B cell (primary cell): ENCODE measurements around the gene RPL13A. TPM values are rescaled to one million over a fixed set of nuclear protein-coding genes. Genes with fewer than 3 reads are reported as not detected.

Experiments used
- ATAC-seq: fragments of 200-7000 bp; cut with Tn5 transposase; one replicate; pipeline ENCODE4 v1.10.0; 2021; ENCODE audit warnings: low read depth, mild to moderate bottlenecking, moderate number of reproducible peaks, moderate library complexity
- CTCF ChIA-PET: fragments of 350-600 bp; sonication (Branson Sonifier 250); formaldehyde crosslinking; loops from one replicate; lab custom pipeline; 2021; ENCODE audit warnings: antibody characterized with exemption, inconsistent platforms; lab: Charles Lee
- POLR2A ChIA-PET: fragments of 350-600 bp; sonication (Branson Sonifier 250); formaldehyde crosslinking; loops from one replicate; lab custom pipeline; 2021; ENCODE audit warnings: antibody characterized with exemption; lab: Charles Lee
- DNase-seq: peaks from one replicate; pipeline ENCODE4 v3.0.0; 2013
- H2AFZ ChIP-seq: 2 replicates; pipeline ENCODE4 v1.6.1; 2012; ENCODE audit warnings: mild to moderate bottlenecking, low read depth, low read length; ENCODE audit not compliant: insufficient read depth, poor library complexity, severe bottlenecking
- H3K27ac ChIP-seq, 2 donors: 1 replicate in 1 of 2; 2 replicates in 1 of 2; pipeline ENCODE4 v1.5.1; 2012 to 2013; ENCODE audit warnings: low read length in 2 of 2, mild to moderate bottlenecking in 2 of 2, moderate library complexity in 1 of 2
- H3K27me3 ChIP-seq, 4 experiments: fragments of 200-600 bp in 1 of 4; sonication (generic) in 1 of 4; replicated peaks in 1 of 4; 1 replicate in 2 of 4; 2 replicates in 2 of 4; pipeline versions ENCODE4 v1.6.1 to v1.7.0; 2013 to 2016; ENCODE audit warnings: low read length in 3 of 4, mild to moderate bottlenecking in 2 of 4, mixed read lengths in 1 of 4, moderate library complexity in 1 of 4; ENCODE audit not compliant: insufficient read depth in 4 of 4, control insufficient read depth in 3 of 4; ENCODE audit errors: control extremely low read depth in 1 of 4
- H3K36me3 ChIP-seq, 2 experiments: replicated peaks in 1 of 2; 1 replicate in 1 of 2; 2 replicates in 1 of 2; pipeline versions ENCODE4 v1.6.1 to v1.7.1; 2013; ENCODE audit warnings: low read length in 1 of 2; ENCODE audit not compliant: insufficient read depth in 2 of 2, control insufficient read depth in 1 of 2; ENCODE audit errors: control extremely low read depth in 1 of 2, extremely low read depth in 1 of 2
- H3K4me1 ChIP-seq, 2 donors: fragments of 200-600 bp in 1 of 2; sonication (generic) in 1 of 2; 1 replicate in 1 of 2; 2 replicates in 1 of 2; pipeline versions ENCODE4 v1.5.1 to v1.6.1; 2013 to 2017; ENCODE audit warnings: low read length in 2 of 2; ENCODE audit not compliant: control insufficient read depth in 2 of 2, insufficient read depth in 2 of 2
- H3K4me2 ChIP-seq: replicated peaks from 2 replicates; pipeline ENCODE3; 2012; ENCODE audit warnings: mild to moderate bottlenecking, low read depth, low read length; ENCODE audit not compliant: poor library complexity, severe bottlenecking
- H3K4me3 ChIP-seq, 5 experiments: fragments of 200-600 bp in 1 of 5; sonication (generic) in 1 of 5; 1 replicate in 3 of 5; 2 replicates in 2 of 5; pipeline versions ENCODE4 v1.5.1 to v1.7.0; 2011 to 2016; ENCODE audit warnings: low read length in 4 of 5, mild to moderate bottlenecking in 4 of 5, low read depth in 2 of 5, control low read depth in 1 of 5, moderate library complexity in 1 of 5; ENCODE audit not compliant: insufficient read depth in 1 of 5; ENCODE audit errors: control extremely low read depth in 1 of 5, extremely low read depth in 1 of 5
- H3K79me2 ChIP-seq: fragments of 200-600 bp; sonication (generic); one replicate; pipeline ENCODE4 v1.6.0; 2016; ENCODE audit warnings: low read length; ENCODE audit not compliant: control insufficient read depth, insufficient read depth
- H3K9ac ChIP-seq: fragments of 200-600 bp; sonication (generic); 2 replicates; pipeline ENCODE4 v1.6.1; 2017; ENCODE audit warnings: mild to moderate bottlenecking, low read length, moderate library complexity
- H3K9me3 ChIP-seq, 3 donors: one replicate each; pipeline versions ENCODE4 v1.6.1 to v1.7.1; 2013; ENCODE audit warnings: low read length in 2 of 3; ENCODE audit not compliant: control insufficient read depth in 2 of 3, insufficient read depth in 1 of 3; ENCODE audit errors: control extremely low read depth in 1 of 3
- H4K20me1 ChIP-seq: 2 replicates; pipeline ENCODE4 v1.6.0; 2012; ENCODE audit warnings: mild to moderate bottlenecking, low read length; ENCODE audit not compliant: insufficient read depth, control insufficient read depth, poor library complexity, severe bottlenecking
- H3K27ac Mint-ChIP-seq: one replicate; pipeline ENCODE4 v1.8.0; 2021; ENCODE audit warnings: mixed read lengths
- H3K27me3 Mint-ChIP-seq: one replicate; pipeline ENCODE4 v1.8.0; 2021; ENCODE audit warnings: mixed read lengths
- H3K4me1 Mint-ChIP-seq: one replicate; pipeline ENCODE4 v1.8.0; 2021; ENCODE audit warnings: mixed read lengths
- H3K4me3 Mint-ChIP-seq: one replicate; pipeline ENCODE4 v1.8.0; 2021; ENCODE audit warnings: mixed read lengths
- H3K9me3 Mint-ChIP-seq: one replicate; pipeline ENCODE4 v1.8.0; 2022; ENCODE audit warnings: mixed read lengths; ENCODE audit not compliant: insufficient read depth
- CTCF ChIP-seq: fragments of 200-600 bp; IDR thresholded peaks from one replicate; pipeline ENCODE4 v1.8.0; 2022; ENCODE audit warnings: antibody characterized with exemption, mild to moderate bottlenecking
- EZH2 ChIP-seq: IDR thresholded peaks from 2 replicates; pipeline ENCODE4 v1.6.1; 2012; ENCODE audit warnings: borderline replicate concordance, low read depth, mild to moderate bottlenecking, moderate library complexity, low read length; ENCODE audit not compliant: insufficient read depth, poor library complexity, severe bottlenecking
- WGBS: methylation state at CpG from one replicate; pipeline ENCODE4 v1.1.5; 2013; ENCODE audit warnings: missing lambda C conversion rate; ENCODE audit not compliant: insufficient coverage; 5-methylcytosine and 5-hydroxymethylcytosine counted together
- intact Hi-C: fragments of 100-400 bp; cut with micrococcal nuclease; formaldehyde crosslinking; loops from one replicate; pipeline ENCODE4 v1.10.0; 2022
- polyA plus RNA-seq: library from polyadenylated mRNA; depleted of rRNA; stranded (reverse); fragments of >200 nt; gene quantifications from 2 replicates; pipeline ENCODE4 v1.2.3, GENCODE V29; 2012
- total RNA-seq, 2 donors: library from RNA; stranded (reverse); fragments of 120-200 nt in 1 of 2; gene quantifications; 1 replicate in 1 of 2; 2 replicates in 1 of 2; pipeline versions ENCODE4 v1.2.3 to v1.2.4, GENCODE V29; 2013 to 2022

RPL13A gene
- total and polyA plus RNA-seq, 2 donors (not counting 1 experiment from before 2014, with no cell fraction given): 5,457 to 6,298 TPM

GRCh38 chr19:49488863-49489537 is 1.6 kb downstream of the RPL13A start:
- no peak for TF ChIP-seq EZH2
- no peak for TF ChIP-seq CTCF
- peak overlapping the region; percentile 92 to 100 (median 97) for H3K4me3 ChIP-seq
- Mint-ChIP-seq H3K27ac (peak overlapping the region; percentile 97), H3K27me3 (no peaks in the 10 kb centered on the region), H3K9me3 (no peaks in the 10 kb centered on the region), H3K4me3 (peak overlapping the region; percentile 99), H3K4me1 (peaks cover 49% of the 10 kb centered on the region)
- H3K36me3 ChIP-seq: peaks cover 10 to 44% of the 10 kb centered on the region in 2 experiments
- intact Hi-C loops: no loop called here
- peak overlapping the region; percentile 93 for H3K4me2 ChIP-seq
- no peak for ATAC-seq
- H4K20me1 ChIP-seq: peaks cover 45% of the 10 kb centered on the region
- H3K27ac ChIP-seq: peak overlapping the region; percentile 91 to 97
- peaks cover 40% of the 10 kb centered on the region for H3K79me2 ChIP-seq
- H2AFZ ChIP-seq: no peak overlapping the region
- H3K9me3 ChIP-seq: peaks cover 0 to 1% (median 0%) of the 10 kb centered on the region in 3 donors
- no peaks in the 10 kb centered on the region for H3K27me3 ChIP-seq
- peak overlapping the region; percentile 100 for H3K9ac ChIP-seq
- ChIA-PET POLR2A (interaction anchor here (0.6 to 1.7 kb wide), 5 partner anchors 10 to 221 kb away, joined by 3 to 10 read pairs (median 4); partner anchors contain the start of genes FLT3LG and SCAF1), CTCF (interaction anchor here (0.6 to 1.8 kb wide), 4 partner anchors 10 to 171 kb away, joined by 3 to 5 read pairs (median 4); no protein-coding TSS in a partner anchor)
- WGBS: 25% methylated on average over 9 of the region's 15 CpGs
- DNase-seq: no peak
- peaks cover 17 to 36% of the 10 kb centered on the region in 2 donors for H3K4me1 ChIP-seq
